ENCODE results near the gene KNTC1.

The KNTC1 gene

DNA sequence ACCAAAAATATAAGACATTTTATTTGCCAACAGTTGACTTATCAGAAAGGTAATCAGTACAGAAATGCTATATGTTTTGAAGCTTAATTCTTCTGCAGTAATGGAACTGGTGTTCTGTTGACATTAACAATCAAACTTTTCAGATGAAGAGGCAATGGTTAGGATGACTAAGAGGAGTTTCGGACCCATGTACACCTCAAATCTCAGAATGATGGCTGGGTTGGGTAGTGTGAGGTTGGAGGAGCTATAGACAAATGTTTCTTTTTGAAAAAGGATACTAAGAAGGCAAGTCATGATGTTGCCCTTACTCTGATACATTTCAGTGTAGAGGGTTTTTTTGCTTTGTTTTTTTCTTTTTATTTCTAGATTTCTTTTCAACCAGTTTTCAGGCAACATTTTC, 66.9 kb downstream of the KNTC1 start:
- Histone ChIP-seq H3K79me2 (no peaks in the 10 kb centered on the region), H3K27me3 (ENCODE audit: control insufficient read depth, insufficient read depth, low read length) (no peaks in the 10 kb centered on the region), H3K4me2 (ENCODE audit: low read length) (no peak overlapping the region), H3K9me3 (ENCODE audit: control insufficient read depth, low read length) (no peaks in the 10 kb centered on the region), H3K27ac (no peak overlapping the region), H3K36me3 (ENCODE audit: control insufficient read depth, insufficient read depth, low read length) (no peaks in the 10 kb centered on the region), H3K4me3 (ENCODE audit: low read depth, low read length) (no peak overlapping the region), H2AFZ (no peak overlapping the region), H3K9ac (no peak overlapping the region), H3K4me1 (no peaks in the 10 kb centered on the region)
- TF ChIP-seq, protein P1, sequence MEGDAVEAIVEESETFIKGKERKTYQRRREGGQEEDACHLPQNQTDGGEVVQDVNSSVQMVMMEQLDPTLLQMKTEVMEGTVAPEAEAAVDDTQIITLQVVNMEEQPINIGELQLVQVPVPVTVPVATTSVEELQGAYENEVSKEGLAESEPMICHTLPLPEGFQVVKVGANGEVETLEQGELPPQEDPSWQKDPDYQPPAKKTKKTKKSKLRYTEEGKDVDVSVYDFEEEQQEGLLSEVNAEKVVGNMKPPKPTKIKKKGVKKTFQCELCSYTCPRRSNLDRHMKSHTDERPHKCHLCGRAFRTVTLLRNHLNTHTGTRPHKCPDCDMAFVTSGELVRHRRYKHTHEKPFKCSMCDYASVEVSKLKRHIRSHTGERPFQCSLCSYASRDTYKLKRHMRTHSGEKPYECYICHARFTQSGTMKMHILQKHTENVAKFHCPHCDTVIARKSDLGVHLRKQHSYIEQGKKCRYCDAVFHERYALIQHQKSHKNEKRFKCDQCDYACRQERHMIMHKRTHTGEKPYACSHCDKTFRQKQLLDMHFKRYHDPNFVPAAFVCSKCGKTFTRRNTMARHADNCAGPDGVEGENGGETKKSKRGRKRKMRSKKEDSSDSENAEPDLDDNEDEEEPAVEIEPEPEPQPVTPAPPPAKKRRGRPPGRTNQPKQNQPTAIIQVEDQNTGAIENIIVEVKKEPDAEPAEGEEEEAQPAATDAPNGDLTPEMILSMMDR (IDR thresholded peaks at IDR 0.05): no peak

DNA sequence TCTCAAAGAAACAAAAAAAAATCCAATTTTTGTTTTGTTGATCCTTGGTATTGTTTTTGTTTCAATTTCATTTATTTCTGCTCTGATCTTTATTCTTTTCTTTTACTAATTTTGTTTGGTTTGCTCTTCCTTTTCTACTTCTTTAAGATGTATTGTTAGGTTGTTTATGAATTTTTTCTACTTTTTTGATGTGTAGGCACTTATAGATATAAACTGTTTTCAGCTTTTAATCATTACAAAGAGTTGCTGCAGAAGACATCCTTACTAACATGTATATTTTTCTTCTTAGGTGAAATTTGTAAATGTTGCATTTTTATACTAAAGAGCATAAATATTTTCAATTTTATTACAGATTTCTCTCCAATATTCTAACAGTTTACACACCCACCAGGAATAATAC, 69.8 kb downstream of the KNTC1 start:
- Histone ChIP-seq H3K4me2 (ENCODE audit: low read length) (no peak overlapping the region), H3K79me2 (no peaks in the 10 kb centered on the region), H2AFZ (no peak overlapping the region), H3K27ac (no peak overlapping the region), H3K36me3 (ENCODE audit: control insufficient read depth, insufficient read depth, low read length) (no peaks in the 10 kb centered on the region), H3K4me3 (ENCODE audit: low read depth, low read length) (no peak overlapping the region), H3K4me1 (no peaks in the 10 kb centered on the region), H3K27me3 (ENCODE audit: control insufficient read depth, insufficient read depth, low read length) (no peaks in the 10 kb centered on the region), H3K9ac (no peak overlapping the region), H3K9me3 (ENCODE audit: control insufficient read depth, low read length) (no peaks in the 10 kb centered on the region)
- TF ChIP-seq, protein P1 (IDR thresholded peaks at IDR 0.05): no peak

DNA sequence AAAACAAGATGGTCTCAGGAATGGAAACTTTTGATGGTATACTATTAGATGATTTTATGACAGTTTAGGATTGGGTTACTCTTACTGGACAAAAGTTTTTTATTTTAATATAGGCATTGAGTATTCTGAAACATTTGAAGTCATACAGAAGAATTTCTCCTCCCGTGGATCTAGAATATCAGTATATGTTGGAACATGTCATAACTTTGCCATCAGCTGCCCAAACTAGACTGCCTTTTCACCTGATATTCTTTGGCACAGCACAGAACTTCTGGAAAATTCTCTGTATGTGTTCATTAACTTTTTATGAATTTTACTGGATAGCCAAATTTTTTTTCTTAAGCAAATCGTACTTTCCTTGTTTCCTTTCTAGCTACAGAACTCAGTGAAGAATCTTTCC, 75.4 kb downstream of the KNTC1 start:
- no peak overlapping the region for H3K4me2 ChIP-seq (ENCODE audit: low read length)
- H3K9me3 ChIP-seq (ENCODE audit: control insufficient read depth, low read length): no peaks in the 10 kb centered on the region
- H3K36me3 ChIP-seq (ENCODE audit: control insufficient read depth, insufficient read depth, low read length): no peaks in the 10 kb centered on the region
- no peak overlapping the region for H2AFZ ChIP-seq
- no peaks in the 10 kb centered on the region for H3K27me3 ChIP-seq (ENCODE audit: control insufficient read depth, insufficient read depth, low read length)
- no peaks in the 10 kb centered on the region for H3K4me1 ChIP-seq
- no peaks in the 10 kb centered on the region for H3K79me2 ChIP-seq
- no peak overlapping the region for H3K4me3 ChIP-seq (ENCODE audit: low read depth, low read length)
- TF ChIP-seq, protein P1 (IDR thresholded peaks at IDR 0.05): no peak
- H3K27ac ChIP-seq: no peak overlapping the region
- H3K9ac ChIP-seq: no peak overlapping the region

DNA sequence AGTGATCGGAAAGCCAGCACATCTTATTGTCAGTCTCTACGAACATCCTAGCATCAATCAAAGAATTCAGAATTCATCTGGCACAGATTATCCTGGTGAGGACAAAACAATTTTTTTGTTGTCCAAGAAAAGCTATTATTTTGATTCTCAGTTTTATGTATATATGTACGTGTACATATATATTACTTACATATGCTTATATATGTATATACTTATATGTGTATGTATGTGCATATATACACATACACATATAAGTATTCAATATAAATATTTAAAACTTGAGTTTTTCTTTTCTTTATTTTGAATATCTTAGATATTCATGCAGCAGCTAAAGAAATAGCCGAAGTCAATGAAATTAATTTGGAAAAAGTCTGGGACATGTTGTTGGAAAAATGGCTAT, 77.9 kb downstream of the KNTC1 start:
- no peak overlapping the region for H3K27ac ChIP-seq
- TF ChIP-seq, protein P1 (IDR thresholded peaks at IDR 0.05): no peak
- peaks cover 7% of the 10 kb centered on the region for H3K4me1 ChIP-seq

DNA sequence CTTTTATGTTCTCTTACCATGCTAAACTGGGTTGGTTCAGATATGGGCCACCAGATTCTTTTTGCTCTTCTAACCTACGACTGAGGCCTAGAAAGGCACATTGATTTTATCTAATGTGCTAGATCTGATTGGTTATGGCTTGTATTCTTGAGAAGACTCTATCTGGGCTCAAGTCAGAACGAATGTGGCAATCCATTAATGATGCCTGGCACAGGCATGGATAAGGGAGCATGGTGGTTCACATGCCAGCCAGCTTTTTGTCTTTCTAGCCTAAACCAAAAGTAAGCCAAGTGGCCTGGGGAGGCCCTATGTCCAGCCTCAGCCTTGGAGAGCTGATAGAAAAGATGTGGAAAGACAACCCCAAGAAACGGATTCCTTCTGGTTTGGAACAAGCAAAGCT, 82.7 kb downstream of the KNTC1 start:
- no peak overlapping the region for H3K27ac ChIP-seq
- peaks cover 20% of the 10 kb centered on the region for H3K4me1 ChIP-seq
- no peaks in the 10 kb centered on the region for H3K9me3 ChIP-seq (ENCODE audit: control insufficient read depth, low read length)
- no peak overlapping the region for H3K4me3 ChIP-seq (ENCODE audit: low read depth, low read length)
- H3K27me3 ChIP-seq (ENCODE audit: control insufficient read depth, insufficient read depth, low read length): no peaks in the 10 kb centered on the region
- no peaks in the 10 kb centered on the region for H3K79me2 ChIP-seq
- H3K9ac ChIP-seq: no peak overlapping the region
- TF ChIP-seq, protein P1 (IDR thresholded peaks at IDR 0.05): no peak
- peak overlapping the region; percentile 5 for H3K4me2 ChIP-seq (ENCODE audit: low read length)
- peak overlapping the region; percentile 64 for H2AFZ ChIP-seq
- H3K36me3 ChIP-seq (ENCODE audit: control insufficient read depth, insufficient read depth, low read length): no peaks in the 10 kb centered on the region

More for the DNA sequence above, 77.9 kb downstream of the KNTC1 start:
- H2AFZ ChIP-seq: no peak overlapping the region
- no peaks in the 10 kb centered on the region for H3K79me2 ChIP-seq
- H3K4me2 ChIP-seq (ENCODE audit: low read length): no peak overlapping the region
- no peaks in the 10 kb centered on the region for H3K9me3 ChIP-seq (ENCODE audit: control insufficient read depth, low read length)
- H3K4me3 ChIP-seq (ENCODE audit: low read depth, low read length): no peak overlapping the region
- H3K36me3 ChIP-seq (ENCODE audit: control insufficient read depth, insufficient read depth, low read length): no peaks in the 10 kb centered on the region
- H3K9ac ChIP-seq: no peak overlapping the region
- H3K27me3 ChIP-seq (ENCODE audit: control insufficient read depth, insufficient read depth, low read length): no peaks in the 10 kb centered on the region
